SK-N-MC (cell line): ENCODE measurements around the gene CGB2.
"Not testable (repeated sequence)": the region's sequence is repeated elsewhere in the genome, so short reads cannot be mapped to it uniquely, and the experiment has no call there.

ENCODE experiments used
- DNase-seq: peaks from one replicate; pipeline ENCODE4 v3.0.0-alpha.2; 2011; ENCODE audit warnings: low read depth, low spot score
- H3K27ac ChIP-seq: fragments of 200-600 bp; sonication (generic); 2 replicates; pipeline ENCODE4 v1.5.1; 2016; ENCODE audit warnings: mixed run types
- H3K36me3 ChIP-seq: fragments of 200-600 bp; sonication (generic); 2 replicates; pipeline ENCODE4 v1.6.1; 2017; ENCODE audit warnings: antibody characterized with exemption, low read length, mixed read lengths; ENCODE audit not compliant: insufficient read depth
- H3K4me3 ChIP-seq: fragments of 200-600 bp; sonication (generic); 2 replicates; pipeline ENCODE4 v1.5.1; 2016
- H3K9ac ChIP-seq: fragments of 200-600 bp; sonication (generic); 2 replicates; pipeline ENCODE4 v1.8.0; 2017; ENCODE audit warnings: mixed run types, mixed read lengths; ENCODE audit not compliant: insufficient read length
- H3K9me3 ChIP-seq: fragments of 200-600 bp; sonication (generic); 2 replicates; pipeline ENCODE4 v1.6.1; 2017; ENCODE audit warnings: low read depth, mild to moderate bottlenecking, antibody characterized with exemption, low read length, moderate library complexity, mixed read lengths
- EZH2 ChIP-seq: fragments of 200-600 bp; sonication (generic); IDR thresholded peaks from one replicate; pipeline ENCODE4 v1.6.1; 2017; ENCODE audit warnings: antibody characterized with exemption
- FOXP2 ChIP-seq: optimal IDR thresholded peaks from 2 replicates; pipeline ENCODE3; 2011; ENCODE audit warnings: mild to moderate bottlenecking, moderate library complexity; ENCODE audit not compliant: insufficient read depth; ENCODE audit errors: extremely low read length, control extremely low read depth
- POLR2AphosphoS5 ChIP-seq: IDR thresholded peaks from 2 replicates; pipeline ENCODE4 v1.6.1; 2012; ENCODE audit warnings: mild to moderate bottlenecking, low read depth, low read length, borderline replicate concordance

The CGB2 gene

DNA sequence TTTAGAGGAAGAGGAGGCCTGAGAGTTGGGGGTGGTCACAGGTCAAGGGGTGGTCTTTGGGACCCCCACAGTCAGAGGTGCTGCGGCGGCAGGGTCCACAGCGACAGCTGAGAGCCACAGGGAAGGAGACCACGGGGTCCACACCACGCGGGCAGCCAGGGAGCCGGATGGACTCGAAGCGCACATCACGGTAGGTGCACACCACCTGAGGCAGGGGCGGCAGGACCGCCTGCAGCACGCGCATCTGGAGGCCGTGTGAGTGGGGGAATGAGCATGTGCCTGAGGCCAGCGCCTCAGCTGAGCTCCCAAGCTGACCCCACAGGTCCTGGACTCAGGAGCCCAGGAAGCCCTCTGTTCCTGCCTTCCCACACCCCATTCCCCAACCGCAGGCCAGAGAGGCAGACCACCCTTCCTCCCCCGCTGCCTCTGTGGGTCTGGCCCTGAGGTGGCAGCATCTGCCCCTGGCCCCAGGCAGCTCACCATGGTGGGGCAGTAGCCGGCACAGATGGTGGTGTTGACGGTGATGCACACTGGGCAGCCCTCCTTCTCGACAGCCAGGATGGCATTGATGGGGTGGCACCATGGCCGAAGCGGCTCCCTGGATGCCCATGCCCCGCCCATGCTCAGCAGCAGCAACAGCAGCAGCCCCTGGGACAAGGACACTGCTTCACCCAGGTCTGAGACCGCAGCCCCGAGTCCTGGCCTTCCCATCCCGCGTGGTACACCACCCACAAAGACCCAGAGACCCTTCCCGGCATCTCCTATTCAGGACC is 15.4 kb upstream of the CGB2 start:
- H3K4me3 ChIP-seq = no peak overlapping the region
- H3K9ac ChIP-seq = no peak overlapping the region
- H3K27ac ChIP-seq = no peak overlapping the region
- no peaks in the 10 kb centered on the region for H3K9me3 ChIP-seq
- no peak for DNase-seq
- TF ChIP-seq EZH2 (no peak), POLR2AphosphoS5 (no peak; the same call in 1 of the 2 replicates), FOXP2 (no peak)
- peaks cover 24% of the 10 kb centered on the region for H3K36me3 ChIP-seq

GRCh38 chr19:49017041-49017665 is 14.5 kb upstream of the CGB2 start, which contains the start of gene LHB:
Gene LHB, minus strand, starts transcription at chr19:49017091. Its CDS starts 10 bp downstream, at chr19:49017081.
- DNase-seq = no peak
- Histone ChIP-seq H3K36me3 (peaks cover 15% of the 10 kb centered on the region; the same call in 1 of the 2 replicates), H3K4me3 (peak within 1 kb of the TSS; percentile 83), H3K9me3 (no peaks in the 10 kb centered on the region), H3K27ac (no peak within 1 kb of the TSS), H3K9ac (peak within 1 kb of the TSS; percentile 62)
- TF ChIP-seq FOXP2 = no peak
- no peak for TF ChIP-seq EZH2
- TF ChIP-seq POLR2AphosphoS5 = no peak

- no peak for DNase-seq
- peaks cover 10% of the 10 kb centered on the region; the same call in 1 of the 2 replicates for H3K36me3 ChIP-seq
- peak overlapping the region; percentile 62 for H3K9ac ChIP-seq
- H3K4me3 ChIP-seq = peak overlapping the region; percentile 83
- no peak for TF ChIP-seq FOXP2
- peak; percentile 64 for TF ChIP-seq POLR2AphosphoS5
- TF ChIP-seq EZH2 = no peak
- H3K27ac ChIP-seq = no peak overlapping the region
- H3K9me3 ChIP-seq = no peaks in the 10 kb centered on the region
Observed at GRCh38 chr19:49017666-49018351, 13.9 kb upstream of the CGB2 start.

DNA sequence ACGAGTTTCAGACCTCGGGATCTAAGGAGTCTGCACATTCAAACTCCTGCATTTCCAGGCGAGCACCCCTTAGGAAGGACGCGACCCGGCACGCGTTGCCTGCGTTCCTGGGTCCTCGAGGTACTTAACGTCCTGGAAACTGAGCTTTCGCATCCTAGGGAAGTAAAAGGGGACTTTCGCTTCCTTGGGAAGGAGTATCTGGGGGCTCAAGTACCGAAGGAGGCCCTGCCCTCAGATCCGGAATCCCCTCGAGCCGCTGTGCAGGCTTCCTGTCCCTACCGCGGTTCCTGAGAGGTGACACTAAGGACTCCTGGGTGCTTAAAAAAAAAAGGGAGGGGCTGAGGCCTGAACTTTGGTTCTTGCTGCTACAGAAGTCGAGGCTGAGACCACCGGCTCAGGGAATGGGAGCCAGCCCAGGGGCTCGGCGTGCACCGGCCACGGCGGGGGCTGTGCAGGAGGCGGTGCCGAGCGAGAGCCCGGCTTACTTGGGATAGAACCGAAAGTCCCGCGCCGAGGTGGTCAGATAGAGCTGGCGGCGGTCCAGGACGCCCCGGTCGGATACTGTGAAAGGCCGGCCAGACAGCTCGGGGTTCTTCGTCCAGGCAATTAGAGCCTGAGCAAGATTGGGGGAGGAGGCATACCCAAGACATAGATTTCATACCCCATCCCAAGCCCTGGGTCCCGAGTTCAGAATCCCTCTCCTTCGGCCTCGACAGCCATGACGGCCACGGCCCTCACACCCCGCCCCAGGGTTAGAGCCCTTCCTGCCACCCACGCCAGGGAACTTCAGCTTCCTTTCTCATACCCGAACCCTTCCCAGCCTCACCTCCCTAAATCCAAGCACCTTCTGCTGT is 13.1 kb upstream of the CGB2 start:
- Histone ChIP-seq H3K4me3 (peak overlapping the region; percentile 83), H3K9ac (peak overlapping the region; percentile 62)
- H3K27ac ChIP-seq, H3K9me3 ChIP-seq, DNase-seq, H3K36me3 ChIP-seq: not testable (repeated sequence)

- H3K27ac ChIP-seq = no peak overlapping the region
- peaks cover 10% of the 10 kb centered on the region; the same call in 1 of the 2 replicates for H3K36me3 ChIP-seq
- TF ChIP-seq EZH2 = no peak
- TF ChIP-seq FOXP2 = no peak
- no peak for TF ChIP-seq POLR2AphosphoS5
- no peak for DNase-seq
- no peak overlapping the region for H3K9ac ChIP-seq
- 0 out of 2 replicates have a peak overlapping the region, but pooled peaks have one; percentile 25 for H3K4me3 ChIP-seq
- no peaks in the 10 kb centered on the region for H3K9me3 ChIP-seq
Observed at GRCh38 chr19:49019242-49019932, 12.3 kb upstream of the CGB2 start.

DNA sequence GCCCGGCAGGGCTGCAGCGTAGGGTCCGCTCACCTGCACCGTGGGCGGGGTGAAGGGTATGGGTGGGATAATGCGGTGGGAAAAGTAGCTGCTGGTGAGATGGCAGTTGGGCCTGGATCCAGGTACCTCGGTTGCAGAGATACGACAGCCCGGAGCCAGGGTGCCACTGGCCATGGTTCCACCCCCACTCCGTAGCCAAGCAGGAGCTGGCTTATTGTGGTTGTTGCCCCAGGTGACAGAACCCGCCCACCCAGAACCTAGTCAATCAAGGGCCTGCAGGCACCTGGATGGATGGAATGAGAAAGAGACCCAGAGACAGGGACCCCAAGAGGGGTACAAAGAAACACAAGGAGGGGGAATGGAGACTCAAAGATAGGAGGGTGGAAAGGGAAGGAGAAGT is 11.3 kb upstream of the CGB2 start:
- H3K36me3 ChIP-seq = peaks cover 3% of the 10 kb centered on the region; the same call in 1 of the 2 replicates
- H3K9ac ChIP-seq = no peak overlapping the region
- no peak for DNase-seq
- TF ChIP-seq EZH2 (no peak), FOXP2 (no peak), POLR2AphosphoS5 (no peak)
- no peak overlapping the region for H3K4me3 ChIP-seq
- H3K9me3 ChIP-seq = no peaks in the 10 kb centered on the region
- H3K27ac ChIP-seq = no peak overlapping the region

- Histone ChIP-seq H3K27ac (no peak overlapping the region), H3K9ac (no peak overlapping the region), H3K4me3 (no peak overlapping the region), H3K36me3 (no peaks in the 10 kb centered on the region), H3K9me3 (no peaks in the 10 kb centered on the region)
- DNase-seq = no peak
- TF ChIP-seq EZH2 (no peak), FOXP2 (no peak), POLR2AphosphoS5 (no peak)
Observed at GRCh38 chr19:49020931-49021895, 10.5 kb upstream of the CGB2 start.
